T-helper 2 cell (primary cell): ENCODE results near the gene LRRC8B.
A peak's percentile ranks its signal among the peaks of the same experiment; 100 is the strongest.
"Not testable (repeated sequence)": the region's sequence is repeated elsewhere in the genome, so short reads cannot be mapped to it uniquely, and the experiment has no call there.

Experiments
- DNase-seq, 5 experiments: peaks; one replicate each; pipeline versions ENCODE4 v3.0.0 to v3.0.0-alpha.2; 2012 to 2022
- total RNA-seq, 2 donors: gene quantifications; one replicate each; lab custom pipeline; 2026; lab: John Stamatoyannopoulos, UW

The LRRC8B gene
- 35.8 to 37.1 reads per million in 2 donors for total RNA-seq

DNA sequence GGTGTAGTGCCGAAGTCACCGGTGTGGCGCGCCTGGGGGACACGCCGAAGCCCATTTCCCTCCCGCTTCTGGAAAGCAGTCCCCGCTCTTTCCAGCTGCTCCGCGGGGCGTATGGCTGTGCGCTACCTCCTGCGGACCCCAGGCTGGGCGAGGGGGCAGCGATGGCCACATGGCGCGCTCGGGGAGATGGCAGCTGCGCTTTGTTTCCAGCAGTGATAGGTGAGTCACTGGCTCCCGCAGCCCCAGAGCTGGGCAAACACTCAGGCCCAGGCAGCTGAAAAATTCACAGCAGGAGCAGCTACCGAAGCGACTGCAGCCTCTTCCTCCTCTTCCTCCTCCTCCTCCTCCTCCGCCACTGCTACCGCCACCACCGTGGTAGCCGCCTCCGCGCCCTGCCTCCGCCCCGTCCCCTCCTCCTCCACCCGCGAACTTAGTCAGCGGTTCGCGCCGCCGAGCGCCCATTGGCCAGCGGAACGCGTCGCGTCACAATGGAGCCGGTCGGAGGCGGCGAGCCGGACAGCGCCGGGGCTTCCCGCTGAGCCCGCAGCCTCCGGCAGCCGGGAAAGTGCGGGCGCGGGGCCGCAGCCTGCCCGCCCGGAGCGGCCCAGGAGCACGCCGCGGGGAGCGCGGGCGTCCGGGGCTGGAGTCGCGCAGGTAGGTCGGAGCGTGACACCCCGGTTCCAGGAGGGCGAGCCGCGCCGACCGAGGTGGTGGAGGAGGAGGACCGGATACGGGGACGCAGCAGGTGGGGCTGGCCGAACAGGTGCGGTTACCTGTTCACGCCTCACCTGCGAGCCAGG lies at the start of gene LRRC8B:
LRRC8B (plus strand) TSS at position 461 of the 800 bp plus-strand sequence. CDS start 57,822 bp downstream, outside the sequence.
- DNase-seq, result peak; percentile 77 to 95 (median 82)

DNA sequence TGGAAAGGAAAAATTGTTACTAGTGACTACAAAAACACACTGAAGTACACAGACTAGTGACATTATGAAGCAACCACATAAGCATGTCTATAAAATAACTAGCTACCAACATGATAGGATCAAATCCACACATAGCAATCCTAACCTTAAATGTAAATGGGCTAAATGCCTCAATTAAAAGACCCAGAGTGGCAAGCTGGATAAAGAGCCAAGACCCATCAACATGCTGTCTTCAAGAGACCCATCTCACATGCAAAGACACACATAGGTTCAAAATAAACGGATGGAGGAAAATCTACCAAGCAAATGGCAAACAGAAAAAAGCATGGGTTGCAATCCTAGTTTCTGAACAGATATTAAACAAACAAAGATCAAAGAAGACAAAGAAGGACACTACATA lies 49.4 kb upstream of the LRRC8B start:
- no peak for DNase-seq

DNA sequence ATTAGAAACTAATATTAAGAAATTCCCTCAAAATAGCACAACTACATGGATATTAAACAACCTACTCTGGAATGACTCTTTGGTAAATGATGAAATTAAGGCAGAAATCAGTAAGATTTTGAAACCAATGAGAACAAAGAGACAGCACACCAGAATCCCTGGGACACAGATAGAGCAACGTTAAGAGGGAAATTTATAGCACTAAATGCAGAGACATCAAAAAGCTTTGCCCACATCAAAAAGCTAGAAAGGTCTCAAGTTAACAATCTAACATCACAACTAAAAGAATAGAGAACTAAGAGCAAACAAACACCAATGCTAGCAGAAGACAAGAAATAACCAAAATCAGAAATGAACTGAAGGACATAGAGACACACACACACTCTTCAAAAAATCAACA lies 48.6 kb upstream of the LRRC8B start:
- DNase-seq, result no peak

DNA sequence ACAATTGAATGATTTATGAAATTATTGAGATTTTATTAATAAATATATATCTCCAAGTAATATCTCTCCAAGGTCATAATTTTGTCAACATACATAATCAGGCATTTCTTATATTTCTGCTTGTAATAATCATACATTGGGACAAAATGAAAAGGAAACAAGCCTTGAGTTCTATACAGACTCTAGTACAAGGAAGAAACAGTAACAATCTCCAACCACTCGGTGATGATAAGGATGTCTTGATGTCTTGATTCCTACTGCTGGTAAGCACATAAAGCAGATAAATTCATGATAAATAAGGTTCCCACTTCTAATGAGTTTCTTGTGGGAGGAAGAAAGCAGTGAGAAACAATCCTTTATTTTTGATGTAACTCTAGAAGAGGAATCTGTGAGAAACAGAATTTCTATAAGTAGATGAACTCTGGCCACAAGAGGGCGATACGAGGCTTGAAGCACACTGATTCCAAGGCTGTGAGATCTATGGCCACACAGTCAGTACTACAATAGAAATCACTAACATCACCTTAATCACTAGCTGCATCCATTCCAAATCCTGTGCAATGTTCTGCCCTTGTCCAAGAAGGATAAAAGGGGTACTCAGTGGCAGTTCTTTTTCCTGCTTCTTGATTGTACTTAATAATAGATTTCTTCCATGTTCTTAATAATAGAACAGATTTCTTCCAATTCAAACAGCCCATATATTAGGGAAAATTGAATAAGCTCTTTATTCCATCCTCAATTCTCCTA lies 41.4 kb upstream of the LRRC8B start:
- DNase-seq, result peak; percentile 12 to 88 (median 61)

DNA sequence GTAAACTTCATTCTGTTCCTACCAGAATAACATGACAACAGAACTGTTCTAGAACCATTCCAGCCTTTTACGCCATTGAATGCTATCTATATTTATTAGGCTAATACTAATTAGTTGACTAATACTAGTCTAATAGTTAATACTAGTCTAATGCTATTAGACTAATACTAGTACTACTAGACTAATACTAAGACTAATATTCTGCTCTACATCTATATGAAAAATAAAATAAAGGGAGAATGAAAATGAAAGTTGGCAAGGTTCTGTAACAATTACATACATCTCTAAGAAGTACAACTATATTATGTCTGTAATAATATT lies 40.9 kb upstream of the LRRC8B start:
- no peak for DNase-seq

DNA sequence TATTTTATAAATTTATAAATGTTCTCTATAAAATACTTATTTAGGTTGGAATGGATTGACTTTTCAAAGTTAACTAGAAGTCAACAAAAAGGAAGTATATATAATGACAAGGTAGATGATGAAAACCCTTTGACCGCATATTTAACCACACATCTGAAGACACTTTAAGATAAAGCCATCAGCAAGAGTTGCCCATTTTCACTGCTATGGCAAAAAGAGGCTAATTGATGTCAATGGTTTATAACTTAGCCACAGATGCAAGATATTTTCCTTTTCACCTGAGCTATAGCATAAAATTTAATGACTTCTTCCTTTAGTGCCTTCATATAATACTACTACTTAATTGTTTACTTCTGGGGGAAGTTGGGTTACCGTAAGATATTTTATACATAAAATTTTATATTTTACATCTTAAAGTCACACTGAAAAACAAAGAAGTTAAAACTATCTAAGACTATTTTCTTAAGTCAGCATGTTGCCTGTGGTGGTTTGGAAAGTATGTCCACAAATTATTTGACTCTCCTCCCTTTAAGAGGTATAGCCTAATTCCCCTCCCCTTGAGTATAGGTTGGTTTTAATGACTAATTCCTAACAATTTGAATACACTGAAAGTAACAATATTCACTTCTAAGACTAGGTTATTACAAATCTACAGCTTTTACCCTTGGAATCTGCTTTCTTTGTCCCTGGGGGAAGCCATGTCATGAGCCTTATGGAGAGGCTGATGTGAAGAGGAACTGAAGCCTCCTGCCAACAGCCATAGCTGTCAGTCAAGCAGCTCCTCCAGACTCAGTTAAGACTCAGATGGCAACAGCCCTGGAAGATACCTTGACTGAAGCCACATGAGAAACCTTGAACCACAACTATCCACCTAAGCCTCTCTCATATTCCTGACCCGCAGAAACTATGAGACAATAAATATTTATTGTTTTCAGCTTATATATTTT lies 40.3 kb upstream of the LRRC8B start:
- peak in 1 of 5 experiments; percentile 24 for DNase-seq

DNA sequence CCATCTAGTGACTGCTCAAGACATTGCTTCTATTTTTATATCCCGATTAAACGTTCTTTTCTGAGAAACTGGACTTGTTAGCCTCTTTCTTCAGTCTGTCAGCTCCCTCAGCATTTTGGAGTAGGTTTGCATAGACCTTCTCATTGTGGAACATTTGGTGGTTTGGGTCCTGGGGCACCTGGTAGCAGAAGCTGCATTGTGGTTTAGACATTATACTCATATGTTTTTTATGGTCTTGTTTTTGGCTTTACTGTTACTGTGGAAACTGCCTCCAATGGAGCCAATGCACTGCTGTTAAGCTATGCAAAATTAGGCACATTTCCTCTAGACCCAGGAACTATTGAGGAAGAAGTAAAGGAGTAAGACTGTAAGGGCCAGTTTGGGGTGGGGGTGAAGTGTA lies 36.7 kb upstream of the LRRC8B start:
- DNase-seq, result peak in 1 of 5 experiments; percentile 82

DNA sequence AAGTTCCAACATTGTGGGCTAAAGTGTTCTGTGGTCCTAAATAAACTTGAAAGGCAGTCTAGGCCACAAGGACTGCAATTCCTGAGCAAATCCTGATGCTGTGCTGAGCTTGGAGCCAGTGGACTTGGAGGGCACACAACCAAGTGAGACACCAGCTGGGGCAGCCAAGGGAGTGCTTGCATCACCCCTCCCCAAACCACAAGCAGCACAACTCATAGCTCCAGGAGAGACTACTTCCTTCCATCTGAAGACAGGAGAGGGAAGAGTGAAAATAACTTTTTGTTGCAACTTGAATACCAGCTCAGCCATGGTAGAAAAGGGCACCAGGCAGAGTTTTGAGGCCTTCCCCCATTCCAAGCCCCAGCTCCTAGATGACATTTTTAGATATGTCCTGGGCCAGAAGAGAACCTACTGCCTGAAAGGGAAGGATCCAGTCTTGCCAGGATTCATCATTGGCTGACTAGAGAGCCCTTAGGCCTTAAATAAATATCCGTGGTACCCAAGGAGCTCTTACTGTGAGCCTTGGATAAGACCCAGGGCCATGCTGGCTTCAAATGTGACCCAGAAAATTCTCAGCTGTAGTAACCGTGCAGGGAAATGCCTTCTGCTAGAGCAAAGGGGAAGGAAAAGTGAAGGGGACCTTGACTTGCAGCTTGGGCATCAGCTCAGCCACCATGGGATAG lies 35.4 kb upstream of the LRRC8B start:
- DNase-seq, result peak in 1 of 5 experiments; percentile 20

DNA sequence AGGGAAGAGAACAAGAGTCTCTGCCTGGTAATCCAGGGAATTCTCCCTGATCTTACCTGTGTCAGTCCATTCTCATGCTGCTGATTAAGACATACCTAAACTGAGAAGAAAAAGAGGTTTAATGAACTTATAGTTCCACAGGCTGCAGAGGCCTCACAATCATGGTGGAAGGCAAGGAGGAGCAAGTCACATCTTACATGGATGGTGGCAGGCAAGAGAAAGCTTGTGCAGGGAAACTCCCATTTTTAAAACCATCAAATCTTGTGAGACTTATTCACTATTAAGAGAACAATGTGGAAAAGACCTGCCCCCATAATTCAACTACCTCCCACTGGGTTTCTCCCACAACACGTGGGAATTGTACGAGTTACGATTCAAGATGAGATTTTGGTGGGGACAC lies 34.2 kb upstream of the LRRC8B start:
- no peak for DNase-seq

DNA sequence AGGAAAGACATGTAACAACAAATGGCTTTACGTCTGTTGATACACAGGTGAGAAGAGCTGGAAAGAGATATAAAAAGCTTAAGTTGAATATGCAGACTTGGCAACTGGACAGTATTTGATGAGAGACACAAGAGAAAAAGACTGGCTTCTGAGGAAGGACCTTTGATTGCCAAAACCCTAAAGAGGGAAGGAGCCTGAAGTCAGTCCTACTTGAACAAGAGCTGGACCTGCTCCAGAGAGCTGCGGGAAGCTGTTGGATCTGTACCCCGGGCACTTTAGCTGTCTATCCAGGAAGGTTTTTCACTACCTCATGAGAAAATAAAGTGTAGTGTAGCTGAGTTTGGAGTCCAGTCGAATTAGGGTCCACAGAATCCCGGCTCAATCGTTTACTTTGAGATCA lies 25.3 kb upstream of the LRRC8B start:
- no peak for DNase-seq

DNA sequence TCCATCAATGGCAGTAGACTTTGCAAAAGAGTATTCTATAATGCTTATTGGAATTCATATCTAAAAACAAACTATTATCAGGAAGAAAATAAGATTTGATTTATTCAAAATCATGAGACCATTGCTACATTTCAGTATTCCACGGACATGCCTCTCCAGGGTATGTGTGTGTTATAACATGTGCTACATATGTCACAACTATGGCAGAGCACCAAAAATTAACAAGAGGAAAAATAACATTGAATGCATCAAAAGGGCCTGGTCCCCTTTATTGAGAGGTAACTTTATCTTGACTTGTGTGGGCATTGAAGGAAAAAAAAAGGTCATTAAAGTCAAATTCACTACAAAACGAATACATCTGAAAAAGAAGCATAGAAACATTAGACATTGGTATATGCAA lies 22.6 kb upstream of the LRRC8B start:
- no peak for DNase-seq

DNA sequence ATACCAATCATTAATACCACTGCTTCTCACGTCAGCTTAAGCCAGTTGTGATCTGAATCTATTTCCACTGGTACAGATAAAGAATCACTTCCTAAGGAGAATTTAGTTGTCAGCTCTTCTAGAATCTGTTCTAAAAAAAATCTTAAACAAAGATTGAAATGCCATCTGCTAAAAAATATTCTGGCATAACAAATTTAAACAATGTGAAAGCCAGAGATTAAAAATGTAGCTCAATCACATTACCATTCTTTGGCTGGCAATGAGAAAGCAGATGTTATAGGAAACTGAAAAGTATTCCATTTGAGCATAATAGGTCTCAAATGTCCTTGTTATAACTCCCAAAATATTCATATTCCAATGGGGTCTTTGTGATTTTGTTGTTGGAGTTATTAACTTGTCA lies 21.7 kb upstream of the LRRC8B start:
- DNase-seq, result no peak

DNA sequence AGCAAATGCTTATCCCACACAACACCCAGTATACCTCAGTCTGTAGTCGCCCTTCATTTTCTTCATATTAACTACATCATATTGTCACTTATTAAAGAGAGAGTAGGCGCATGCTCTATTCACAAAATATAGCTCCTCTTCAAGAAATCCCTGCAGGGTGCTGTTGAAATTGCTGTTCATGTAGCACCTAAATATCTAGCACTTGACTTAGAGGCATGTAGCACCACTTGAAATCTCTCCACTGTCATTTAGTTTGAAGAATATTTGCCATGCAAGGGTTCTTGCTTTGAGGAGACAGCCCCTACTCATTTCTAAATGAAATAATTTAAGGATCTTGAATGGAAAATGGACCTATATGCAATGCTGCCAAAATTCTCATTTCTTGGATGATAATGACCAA lies 20.9 kb upstream of the LRRC8B start:
- no peak for DNase-seq

DNA sequence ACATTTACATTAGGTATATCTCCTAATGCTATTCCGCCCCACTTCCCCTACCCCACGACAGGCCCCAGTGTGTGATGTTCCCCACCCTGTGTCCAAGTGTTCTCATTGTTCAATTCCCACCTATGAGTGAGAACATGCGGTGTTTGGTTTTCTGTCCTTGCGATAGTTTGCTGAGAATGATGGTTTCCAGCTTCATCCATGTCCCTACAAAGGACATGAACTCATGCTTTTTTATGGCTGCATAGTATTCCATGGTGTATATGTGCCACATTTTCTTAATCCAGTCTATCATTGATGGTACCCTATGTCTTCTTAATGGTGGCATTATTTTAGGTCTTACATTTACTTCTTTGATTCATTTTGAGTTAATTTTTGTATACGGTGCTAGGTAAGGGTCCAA lies 14.6 kb upstream of the LRRC8B start:
- not testable (repeated sequence) for DNase-seq

DNA sequence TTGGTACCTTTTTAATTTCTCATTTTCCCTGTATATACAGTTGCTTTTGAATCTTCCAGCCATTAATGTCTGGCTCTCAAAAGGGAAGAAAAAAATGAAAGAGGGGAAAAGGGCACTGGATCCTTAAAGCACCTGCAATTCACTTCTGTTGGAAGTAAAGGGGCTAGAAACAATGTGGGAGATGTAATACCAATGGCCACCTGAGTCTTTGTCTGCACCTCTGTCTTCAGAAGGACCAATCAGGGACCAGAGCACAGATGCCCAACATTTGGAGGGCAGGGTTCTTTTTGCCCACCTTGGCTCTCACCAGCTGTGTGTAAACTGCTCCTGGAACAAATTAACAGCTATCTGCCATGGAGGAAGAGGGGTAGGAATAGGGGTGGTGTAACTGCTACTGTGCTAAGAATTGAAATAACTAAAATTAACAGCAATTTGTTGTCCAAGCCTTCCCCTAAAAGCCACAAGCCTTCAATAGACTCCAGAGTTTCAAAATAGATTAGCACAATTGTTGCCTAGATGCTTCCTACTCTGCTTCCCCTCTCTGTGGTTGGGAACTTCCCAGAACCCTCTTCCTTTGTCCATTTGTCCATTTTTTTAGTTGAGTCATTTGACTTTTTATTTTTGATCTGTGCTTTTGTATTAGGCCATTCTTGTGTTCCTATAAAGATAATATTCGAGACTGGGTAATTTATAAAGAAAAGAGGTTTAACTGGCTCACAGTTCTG lies 11.5 kb upstream of the LRRC8B start:
- no peak for DNase-seq

DNA sequence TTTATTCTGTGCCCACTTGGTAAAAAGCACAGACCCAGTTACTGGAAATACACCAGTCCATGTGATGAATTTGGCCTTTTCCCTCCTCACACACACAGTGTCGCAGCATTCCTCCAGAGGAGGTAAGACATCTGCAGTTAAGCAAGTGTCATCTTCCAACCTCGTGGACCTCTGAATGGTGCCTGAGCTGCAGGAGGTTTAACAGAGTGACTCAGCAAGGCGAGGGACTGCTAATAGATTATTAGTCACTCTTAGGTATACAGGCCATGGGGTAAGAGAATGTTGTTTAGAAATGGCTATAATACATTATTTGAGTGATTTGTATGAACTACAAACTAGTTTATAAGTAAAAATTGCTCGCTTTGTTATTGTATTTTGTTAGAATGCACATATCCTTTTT lies 8.6 kb upstream of the LRRC8B start:
- DNase-seq, result no peak

DNA sequence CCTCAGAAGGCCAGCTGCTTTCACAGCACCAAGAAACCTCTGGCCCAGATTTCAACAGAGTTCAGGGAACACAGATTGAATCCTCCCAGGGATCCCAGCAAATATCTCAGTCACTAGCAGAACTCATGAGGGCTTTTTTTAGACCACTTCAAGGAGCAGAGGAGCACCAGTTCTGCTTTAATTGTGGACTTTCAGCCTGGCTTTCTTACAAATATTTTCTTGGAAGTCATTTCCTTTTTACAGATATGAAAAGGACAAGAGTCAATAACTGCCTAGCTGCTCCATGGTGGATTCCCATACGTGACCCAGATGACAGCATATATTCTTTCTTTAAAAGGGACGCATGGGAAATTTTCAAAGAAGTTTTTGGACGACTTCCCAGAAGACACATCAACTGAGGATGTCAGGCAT lies 6.4 kb upstream of the LRRC8B start:
- no peak for DNase-seq

DNA sequence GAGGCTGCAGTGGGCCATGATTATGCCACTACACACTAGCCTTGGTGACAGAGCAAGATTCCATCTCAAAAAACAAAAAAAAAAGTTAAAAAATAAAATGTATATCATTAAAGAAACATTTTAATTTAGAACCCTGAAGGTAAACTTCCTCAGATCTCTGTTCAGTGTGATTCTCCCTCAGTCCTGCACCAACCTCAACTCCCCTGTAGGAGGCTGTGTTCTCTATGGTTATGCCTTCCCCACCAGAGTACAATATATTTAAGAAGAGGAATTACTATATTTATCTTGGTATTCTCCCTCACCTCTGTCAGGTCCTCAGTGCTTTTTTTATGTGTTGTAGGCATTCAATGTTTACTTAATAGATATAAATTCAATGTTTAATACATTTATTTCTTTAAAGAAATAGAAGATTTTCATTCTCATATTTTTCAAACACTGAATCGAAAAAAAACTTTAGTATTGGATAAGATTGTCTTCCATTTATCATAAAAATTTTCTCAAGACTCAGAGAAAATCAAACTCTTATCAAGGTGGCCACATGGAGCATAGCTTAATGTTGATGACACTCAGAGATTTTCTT lies 4.8 kb upstream of the LRRC8B start:
- DNase-seq, result peak in 3 of 5 experiments; percentile 18 to 74 (median 19)

DNA sequence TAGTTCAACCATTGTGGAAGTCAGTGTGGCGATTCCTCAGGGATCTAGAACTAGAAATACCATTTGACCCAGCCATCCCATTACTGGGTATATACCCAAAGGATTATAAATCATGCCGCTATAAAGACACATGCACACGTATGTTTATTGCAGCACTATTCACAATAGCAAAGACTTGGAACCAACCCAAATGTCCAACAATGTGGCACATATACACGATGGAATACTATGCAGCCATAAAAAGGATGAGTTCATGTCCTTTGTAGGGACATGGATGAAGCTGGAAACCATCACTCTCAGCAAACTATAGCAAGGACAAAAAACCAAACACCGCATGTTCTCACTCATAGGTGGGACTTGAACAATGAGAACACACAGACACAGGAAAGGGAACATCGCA lies 2.7 kb upstream of the LRRC8B start:
- DNase-seq, result not testable (repeated sequence)

DNA sequence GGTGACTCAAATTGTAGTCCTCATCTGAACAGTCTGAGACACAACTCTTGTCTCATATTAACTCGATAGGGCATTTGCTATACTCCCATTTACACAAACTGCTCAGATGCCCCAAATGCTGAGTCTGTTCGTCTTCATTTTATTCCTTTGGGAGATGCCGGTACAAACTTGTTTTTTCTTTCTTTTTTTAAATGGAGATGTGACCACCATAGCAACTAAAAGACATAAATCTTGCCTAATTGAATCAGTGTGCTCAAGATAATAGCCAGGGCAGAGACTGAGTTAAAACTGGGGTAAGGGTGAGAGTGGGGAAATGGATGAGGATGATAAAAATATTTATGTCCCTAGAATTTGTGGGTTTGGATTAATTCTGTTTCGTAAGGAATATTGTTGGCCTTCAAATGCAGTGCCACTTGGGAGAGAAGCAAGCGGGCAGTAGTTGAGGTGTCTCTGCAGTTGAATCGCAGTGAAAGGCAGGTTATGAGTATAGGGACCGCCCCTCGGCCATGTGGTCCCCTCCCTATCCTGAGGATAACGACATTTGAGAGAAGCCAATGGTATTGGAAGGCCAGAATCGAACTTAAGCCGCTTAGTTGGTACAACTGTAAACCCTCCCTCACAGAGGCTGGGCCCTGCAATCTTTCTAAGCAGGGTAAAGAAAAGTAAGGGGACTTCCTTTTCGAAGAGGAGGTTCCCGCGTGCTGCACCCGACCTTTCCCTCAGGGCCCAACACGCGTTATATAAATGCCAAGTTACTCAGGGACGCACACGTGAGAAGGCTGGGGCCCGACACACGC lies 859 bp upstream of the LRRC8B start:
- peak in 3 of 5 experiments; percentile 45 to 89 (median 48) for DNase-seq
